Rectal smooth muscle tissue (tissue), 1 donor: ENCODE data around the gene TGFB3.
A peak's percentile ranks its signal among the peaks of the same experiment; 100 is the strongest.

Experiments
- H3K27ac ChIP-seq: one replicate; pipeline ENCODE4 v1.7.0; 2013; ENCODE audit warnings: low read depth, low read length, inconsistent platforms
- H3K27me3 ChIP-seq: one replicate; pipeline ENCODE4 v1.7.0; 2013; ENCODE audit warnings: low read length; ENCODE audit not compliant: control insufficient read depth, insufficient read depth
- H3K36me3 ChIP-seq: one replicate; pipeline ENCODE4 v1.7.0; 2013; ENCODE audit warnings: low read length; ENCODE audit not compliant: control insufficient read depth, insufficient read depth
- H3K4me1 ChIP-seq: one replicate; pipeline ENCODE4 v1.7.0; 2013; ENCODE audit warnings: low read length; ENCODE audit not compliant: control insufficient read depth, insufficient read depth
- H3K4me3 ChIP-seq: one replicate; pipeline ENCODE4 v1.7.0; 2013; ENCODE audit warnings: low read length
- H3K9ac ChIP-seq: one replicate; pipeline ENCODE4 v1.7.0; 2013; ENCODE audit warnings: low read length

The TGFB3 gene

DNA sequence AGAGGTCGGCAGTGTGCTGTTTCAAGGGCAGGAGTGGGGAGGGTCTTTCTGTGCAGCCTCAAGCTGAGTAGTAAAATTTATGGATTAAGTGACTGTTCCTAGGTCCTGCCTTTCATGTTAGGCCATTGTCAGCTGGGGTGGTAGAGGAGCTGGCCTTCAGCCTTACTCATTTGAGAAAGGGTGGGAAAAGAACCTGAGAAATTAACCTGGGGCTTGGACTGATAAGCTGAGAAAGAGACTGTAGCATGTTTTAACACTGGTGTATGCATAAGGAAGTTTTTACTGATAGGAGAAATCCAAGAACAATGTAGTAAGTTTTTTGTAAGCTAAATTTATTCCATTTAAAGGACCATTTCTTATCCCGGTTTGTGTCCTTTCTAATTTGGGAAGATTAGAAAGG is 24.5 kb upstream of the TGFB3 start:
- Histone ChIP-seq H3K27ac (no peak overlapping the region), H3K27me3 (no peaks in the 10 kb centered on the region), H3K9ac (no peak overlapping the region), H3K4me3 (no peak overlapping the region), H3K36me3 (peaks cover 7% of the 10 kb centered on the region), H3K4me1 (no peaks in the 10 kb centered on the region)

DNA sequence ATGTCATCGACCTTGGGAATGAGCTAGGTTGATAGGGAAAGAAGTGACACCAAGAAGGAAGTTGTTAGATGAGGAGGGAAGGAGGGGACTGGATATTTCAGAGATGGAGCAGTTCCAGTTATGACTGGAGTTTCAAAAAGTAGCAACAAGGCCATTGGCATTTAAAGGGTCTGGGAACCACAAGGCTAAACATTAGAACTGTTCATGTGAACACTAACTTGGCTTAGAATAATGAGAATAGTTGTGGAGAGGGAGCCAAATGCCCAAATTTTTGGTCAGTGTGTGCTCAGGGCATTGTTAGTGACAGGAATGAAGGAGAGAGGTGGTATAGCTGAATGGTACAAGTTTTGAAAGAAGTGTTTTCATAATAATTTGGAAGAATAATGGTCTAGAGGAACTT is 20.6 kb upstream of the TGFB3 start:
- H3K27me3 ChIP-seq: no peaks in the 10 kb centered on the region

DNA sequence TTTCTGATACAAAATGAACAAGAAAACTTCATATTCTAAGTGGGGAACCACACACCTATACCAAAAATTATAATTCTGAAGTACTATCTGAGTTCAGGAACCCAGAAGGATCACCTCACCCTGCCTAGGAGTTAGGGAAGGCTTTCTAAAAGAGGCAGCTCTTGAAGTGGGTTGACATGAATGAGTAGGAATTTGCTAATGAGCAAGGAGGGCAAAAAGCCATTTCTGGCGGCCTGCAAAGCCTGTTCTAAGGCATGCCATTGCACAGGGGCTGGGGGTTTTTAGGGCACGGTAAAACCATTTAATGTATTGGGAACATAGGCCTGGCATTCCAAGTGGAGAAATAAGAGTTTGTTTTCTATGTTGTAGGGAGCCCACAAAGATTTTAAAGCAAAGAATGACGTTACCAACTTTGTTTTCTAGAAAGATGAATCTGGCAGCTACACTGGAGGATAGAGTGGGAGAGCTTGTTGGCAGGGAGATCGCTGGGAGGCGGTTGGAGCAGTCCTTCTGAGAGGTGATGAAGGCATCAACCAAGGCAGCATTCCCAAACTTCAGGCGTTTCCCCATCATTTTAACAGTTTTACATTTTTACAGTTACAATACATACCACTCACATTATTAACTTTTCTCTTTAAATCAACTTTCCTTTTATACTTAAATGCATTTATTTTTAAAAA is 17.9 kb upstream of the TGFB3 start:
- Histone ChIP-seq H3K27ac (no peak overlapping the region), H3K4me1 (peaks cover 10% of the 10 kb centered on the region), H3K9ac (no peak overlapping the region), H3K36me3 (peaks cover 14% of the 10 kb centered on the region), H3K4me3 (no peak overlapping the region), H3K27me3 (no peaks in the 10 kb centered on the region)

More for the DNA sequence above, 20.6 kb upstream of the TGFB3 start:
- Histone ChIP-seq H3K9ac (no peak overlapping the region), H3K27ac (no peak overlapping the region), H3K4me3 (no peak overlapping the region), H3K4me1 (no peaks in the 10 kb centered on the region), H3K36me3 (peaks cover 20% of the 10 kb centered on the region)

DNA sequence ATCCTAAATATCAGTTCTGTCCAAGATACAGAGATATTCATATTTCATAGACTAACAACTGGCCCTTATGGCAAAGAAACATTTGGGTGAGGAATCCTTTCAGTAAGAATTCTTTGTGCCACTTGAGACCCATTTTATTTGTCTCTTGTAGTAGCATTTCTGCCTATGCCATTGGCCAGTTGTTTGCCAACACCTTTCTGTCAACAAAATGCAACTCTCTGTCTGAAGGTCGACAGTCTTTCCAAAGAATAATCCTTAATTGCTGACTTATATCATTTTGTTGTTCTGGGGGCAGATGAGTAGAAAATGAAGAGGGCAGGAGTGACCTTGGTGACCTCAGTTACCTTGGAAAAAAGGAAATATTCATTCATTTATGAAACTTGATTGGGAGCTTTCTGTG is 14.7 kb upstream of the TGFB3 start:
- peak overlapping the region; percentile 74 for H3K27ac ChIP-seq
- peaks cover 18% of the 10 kb centered on the region for H3K4me1 ChIP-seq
- no peak overlapping the region for H3K4me3 ChIP-seq
- no peak overlapping the region for H3K9ac ChIP-seq
- peaks cover 17% of the 10 kb centered on the region for H3K36me3 ChIP-seq
- no peaks in the 10 kb centered on the region for H3K27me3 ChIP-seq

DNA sequence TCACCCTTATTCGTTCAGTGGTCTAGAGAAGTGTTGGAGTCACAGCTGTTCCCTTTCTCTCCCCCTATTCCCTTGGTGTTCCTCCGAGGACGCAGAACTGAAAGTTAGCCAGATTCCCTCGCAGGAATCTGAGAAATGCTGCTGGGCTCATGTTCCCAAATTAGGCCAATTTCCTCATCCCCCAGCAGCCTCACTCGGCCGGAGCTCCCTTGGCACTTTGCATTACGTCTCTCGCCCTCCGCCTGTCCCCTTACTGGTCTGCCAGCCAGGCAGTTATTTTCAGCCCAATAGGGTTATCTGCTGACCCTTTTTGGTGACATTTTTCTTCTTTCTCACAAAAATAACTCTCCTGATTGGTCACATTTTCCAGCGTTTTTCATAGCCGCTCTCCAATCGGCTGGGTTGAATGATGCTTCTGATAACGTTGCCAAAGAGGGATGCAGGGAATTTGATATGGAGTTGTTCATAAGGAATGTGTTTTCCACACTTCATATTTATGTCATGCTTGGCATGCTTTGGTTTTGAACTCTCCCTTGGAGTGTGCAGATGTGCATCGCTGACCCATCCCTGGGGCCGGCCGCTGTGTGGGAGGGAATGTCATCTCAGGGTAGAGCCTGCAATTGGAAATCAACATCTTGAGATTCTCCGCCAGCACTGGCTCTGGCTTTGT is 13.7 kb upstream of the TGFB3 start:
- Histone ChIP-seq H3K4me1 (peaks cover 20% of the 10 kb centered on the region), H3K27ac (peak overlapping the region; percentile 74), H3K9ac (no peak overlapping the region), H3K4me3 (peak overlapping the region; percentile 37), H3K27me3 (no peaks in the 10 kb centered on the region), H3K36me3 (peaks cover 12% of the 10 kb centered on the region)

DNA sequence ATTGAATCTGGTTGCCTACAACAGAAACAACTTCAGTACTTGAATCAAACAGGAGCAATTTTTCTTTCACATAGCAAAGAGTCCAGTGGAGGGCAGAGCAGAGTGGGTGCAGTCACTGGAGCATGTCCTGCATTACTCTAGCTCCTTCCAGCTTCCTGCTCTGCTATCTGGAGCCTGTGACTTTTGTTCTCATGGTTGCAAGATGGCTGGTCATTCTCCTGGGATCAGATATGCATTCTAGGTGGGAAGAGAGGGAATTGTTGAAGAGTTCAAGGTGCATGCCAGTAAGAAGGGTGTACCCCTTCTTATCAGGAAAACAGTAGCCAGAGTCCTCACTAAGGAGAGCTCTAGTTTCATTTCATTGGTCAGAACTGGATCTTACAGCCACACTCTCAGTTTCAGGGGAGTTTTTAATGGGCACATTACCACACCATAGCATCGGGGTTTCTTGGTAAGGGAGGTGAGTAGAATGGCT is 11.8 kb upstream of the TGFB3 start:
- Histone ChIP-seq H3K9ac (no peak overlapping the region), H3K4me1 (peaks cover 20% of the 10 kb centered on the region), H3K36me3 (peaks cover 9% of the 10 kb centered on the region), H3K4me3 (no peak overlapping the region), H3K27me3 (no peaks in the 10 kb centered on the region), H3K27ac (no peak overlapping the region)

DNA sequence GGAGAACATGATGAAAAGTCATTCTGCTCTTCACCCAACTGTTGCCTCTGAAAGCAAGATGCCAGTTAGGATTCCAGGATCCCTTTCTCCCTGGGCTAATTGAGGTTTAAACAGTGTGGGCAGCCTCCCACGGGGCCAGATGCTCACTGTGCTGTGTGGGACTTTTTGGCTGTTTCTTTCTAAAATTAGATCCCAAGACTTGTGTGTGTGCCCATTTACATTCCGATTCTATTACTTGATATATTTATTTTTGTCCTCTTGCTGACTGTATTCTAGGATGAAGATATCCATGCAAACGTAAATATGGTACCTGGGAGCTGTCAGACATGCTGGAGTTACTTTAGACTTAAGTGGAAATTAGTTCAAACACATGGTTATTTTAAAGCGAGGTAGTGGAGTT is 10.0 kb upstream of the TGFB3 start:
- no peak overlapping the region for H3K4me3 ChIP-seq
- H3K27me3 ChIP-seq: no peaks in the 10 kb centered on the region
- no peak overlapping the region for H3K9ac ChIP-seq
- H3K27ac ChIP-seq: peak overlapping the region; percentile 62
- H3K4me1 ChIP-seq: peaks cover 23% of the 10 kb centered on the region
- H3K36me3 ChIP-seq: peaks cover 3% of the 10 kb centered on the region

DNA sequence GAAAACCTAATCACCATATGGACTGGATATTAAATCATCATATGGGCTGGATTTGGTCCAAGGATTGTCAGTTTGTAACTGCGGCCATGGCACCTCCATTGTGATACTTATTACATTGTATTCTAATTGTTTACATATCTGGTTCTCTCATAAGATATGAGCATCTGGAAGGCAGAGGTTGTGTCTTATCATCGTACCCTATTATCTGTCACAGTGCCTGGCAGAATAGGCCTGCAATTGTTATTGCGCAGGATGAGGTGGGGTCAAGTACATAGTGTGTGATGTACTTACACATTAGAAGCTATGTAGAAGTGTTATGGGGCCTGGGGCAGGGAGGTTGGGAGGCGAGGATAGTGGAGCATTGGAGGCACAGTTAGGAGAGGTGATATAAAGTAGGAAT is 8.5 kb upstream of the TGFB3 start:
- peaks cover 3% of the 10 kb centered on the region for H3K36me3 ChIP-seq
- peaks cover 23% of the 10 kb centered on the region for H3K4me1 ChIP-seq
- no peak overlapping the region for H3K9ac ChIP-seq
- H3K4me3 ChIP-seq: no peak overlapping the region
- no peaks in the 10 kb centered on the region for H3K27me3 ChIP-seq
- H3K27ac ChIP-seq: no peak overlapping the region

DNA sequence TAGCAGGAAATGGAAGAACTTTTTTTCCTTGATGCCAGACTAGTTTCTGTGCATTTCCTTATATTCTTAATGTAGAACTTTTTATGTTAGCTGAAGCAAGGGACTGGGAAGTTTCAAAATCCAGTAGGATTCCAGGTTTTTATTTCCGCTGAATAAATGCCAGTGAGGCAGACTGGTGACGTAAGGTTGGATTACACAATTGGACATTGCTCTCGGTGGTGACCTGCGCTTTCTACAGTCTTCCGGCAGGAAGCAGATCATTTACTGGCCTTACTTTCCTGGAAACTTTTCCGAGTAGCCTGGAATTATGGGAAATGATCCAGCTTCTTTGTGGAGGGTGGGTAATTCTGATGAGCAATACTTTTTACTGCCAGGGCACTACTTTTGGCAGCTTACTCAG is 7.3 kb upstream of the TGFB3 start:
- Histone ChIP-seq H3K27ac (no peak overlapping the region), H3K4me1 (peaks cover 16% of the 10 kb centered on the region), H3K27me3 (no peaks in the 10 kb centered on the region), H3K9ac (no peak overlapping the region), H3K36me3 (peaks cover 3% of the 10 kb centered on the region), H3K4me3 (no peak overlapping the region)

DNA sequence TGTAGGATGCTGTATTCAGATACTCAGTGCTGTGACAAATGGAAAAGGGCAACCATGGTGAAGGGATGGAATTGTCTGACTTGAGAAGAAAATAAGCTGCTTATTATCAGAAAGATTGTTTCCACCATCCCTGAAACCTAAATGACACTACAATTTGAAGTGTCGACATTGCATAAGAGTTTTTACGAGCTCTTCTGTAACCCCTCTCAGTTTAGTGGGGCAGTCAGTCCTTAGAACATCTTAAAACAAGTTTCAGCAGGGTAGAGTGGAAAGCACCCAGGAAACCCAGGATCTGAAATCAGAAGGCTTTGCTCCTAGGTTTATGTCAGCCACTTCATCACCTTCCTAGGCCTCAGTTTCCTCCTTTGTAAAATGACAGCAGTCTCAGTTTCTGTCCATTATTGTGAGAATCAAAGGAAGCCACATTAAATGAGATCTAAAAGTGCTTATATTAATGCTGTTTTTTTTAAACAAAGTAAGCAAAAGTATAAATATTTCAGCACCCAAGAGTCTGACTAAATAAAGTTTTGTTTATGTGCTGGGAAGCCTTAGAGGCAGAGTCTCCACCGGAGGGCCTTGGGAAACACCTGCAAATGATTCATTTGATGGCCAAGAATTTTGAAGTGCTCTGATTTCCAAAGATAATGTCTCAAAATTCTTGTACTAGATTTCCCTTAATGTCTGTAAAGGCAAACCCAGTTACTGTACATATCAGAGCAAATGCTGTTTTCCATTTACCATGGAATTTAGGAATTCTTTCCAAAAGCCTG is 5.6 kb upstream of the TGFB3 start:
- Histone ChIP-seq H3K27me3 (no peaks in the 10 kb centered on the region), H3K36me3 (no peaks in the 10 kb centered on the region), H3K27ac (no peak overlapping the region), H3K4me3 (no peak overlapping the region), H3K9ac (no peak overlapping the region), H3K4me1 (peaks cover 16% of the 10 kb centered on the region)

DNA sequence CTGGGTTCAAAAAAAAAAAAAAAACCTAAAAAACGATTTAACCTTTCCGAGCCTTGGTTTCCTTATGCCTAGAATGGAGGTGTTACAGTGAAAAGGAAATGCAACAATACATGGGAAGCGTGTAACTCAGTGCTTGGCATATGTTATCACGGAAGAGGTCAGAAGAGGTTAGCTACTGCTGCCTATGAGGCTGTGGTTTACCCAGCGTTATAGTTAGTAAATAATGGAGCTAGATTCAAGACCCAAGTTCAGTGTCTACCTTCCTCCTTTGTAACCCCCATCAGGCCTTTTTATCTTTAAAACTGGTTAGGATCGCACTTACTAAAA is 4.6 kb upstream of the TGFB3 start:
- Histone ChIP-seq H3K27ac (peak overlapping the region; percentile 78), H3K4me1 (peaks cover 8% of the 10 kb centered on the region)

DNA sequence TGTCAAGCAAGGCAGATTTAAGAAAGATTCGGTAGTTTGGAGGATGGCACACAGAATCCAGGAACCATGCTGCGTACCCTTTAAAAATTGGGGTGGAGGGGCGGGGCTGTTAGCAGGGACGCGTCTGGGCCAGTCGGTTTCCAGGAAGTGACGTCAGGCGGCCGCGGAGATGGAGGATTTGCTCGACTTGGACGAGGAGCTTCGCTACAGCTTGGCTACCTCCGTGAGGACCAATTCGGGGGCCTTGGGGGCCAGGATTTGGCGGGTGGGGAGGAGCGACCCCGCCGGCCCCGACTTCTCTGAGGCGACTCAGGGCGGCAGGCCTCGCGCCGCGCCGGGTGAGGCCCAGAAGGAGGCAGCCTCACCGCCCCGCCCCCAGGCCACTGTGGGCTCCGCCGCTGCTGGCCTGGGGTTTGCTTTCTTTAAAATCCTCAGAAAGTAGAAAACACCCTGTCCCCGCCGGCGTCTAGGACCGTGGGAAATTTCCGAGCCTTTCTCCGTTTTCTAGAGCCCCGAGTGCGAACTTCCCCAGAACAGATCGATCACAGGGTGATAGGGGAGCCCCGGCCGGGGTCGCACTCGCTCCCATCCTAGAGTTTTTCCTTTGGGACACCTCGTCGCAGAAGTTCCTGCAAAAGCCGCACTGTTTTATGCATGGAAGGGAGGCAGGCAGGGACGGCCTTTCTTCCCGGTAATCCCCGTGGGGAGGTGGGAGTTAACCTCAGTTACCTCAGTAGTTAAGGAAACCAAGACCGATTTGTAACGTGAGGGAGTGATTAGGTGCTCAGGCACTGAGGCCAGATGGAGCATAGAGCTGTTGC is 4.0 kb upstream of the TGFB3 start, which contains the start of gene IFT43:
Gene IFT43, plus strand, starts transcription at position 146 of the 821 bp plus-strand sequence. Its CDS starts 24 bp downstream, at position 170.
- no peaks in the 10 kb centered on the region for H3K27me3 ChIP-seq
- no peaks in the 10 kb centered on the region for H3K36me3 ChIP-seq
- H3K27ac ChIP-seq: peak within 1 kb of the TSS; percentile 78
- peak within 1 kb of the TSS; percentile 87 for H3K4me3 ChIP-seq
- H3K4me1 ChIP-seq: peaks cover 12% of the 10 kb centered on the region
- H3K9ac ChIP-seq: peak within 1 kb of the TSS; percentile 49

More for the DNA sequence above, 4.6 kb upstream of the TGFB3 start:
- Histone ChIP-seq H3K9ac (no peak overlapping the region), H3K4me3 (peak overlapping the region; percentile 87), H3K27me3 (no peaks in the 10 kb centered on the region), H3K36me3 (no peaks in the 10 kb centered on the region)
